Measurements from ENCODE around the gene EFCAB14.

The EFCAB14 gene

DNA sequence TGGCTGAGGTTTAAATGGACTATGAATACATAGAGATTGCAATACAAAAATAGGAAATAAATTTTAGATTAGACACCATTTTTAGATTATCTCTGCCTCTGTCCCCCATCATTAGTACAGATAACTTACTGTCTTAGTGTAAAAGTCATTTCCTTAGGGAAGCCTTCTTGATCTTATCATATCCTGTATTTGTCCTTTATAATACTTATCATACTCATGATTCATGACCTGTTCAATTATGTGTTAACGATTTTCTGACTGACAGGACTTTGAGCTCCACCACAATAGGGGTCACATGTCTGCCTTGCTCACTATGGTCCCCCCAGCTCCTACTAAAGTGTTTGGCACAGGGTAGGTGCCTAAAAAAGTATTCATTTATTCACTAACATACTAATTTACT, 32.7 kb downstream of the EFCAB14 start:
- Mint-ChIP-seq H3K36me3 (peaks cover 49 to 53% of the 10 kb centered on the region in 2 donors), H3K9me3 (no peaks in the 10 kb centered on the region), H3K27me3 (no peaks in the 10 kb centered on the region), H3K4me1 (peaks cover 10 to 16% of the 10 kb centered on the region in 2 donors), H3K4me3 (no peak overlapping the region), H3K27ac (no peak overlapping the region)
- DNase-seq (no peak), ATAC-seq (replicated peaks) (no peak)

DNA sequence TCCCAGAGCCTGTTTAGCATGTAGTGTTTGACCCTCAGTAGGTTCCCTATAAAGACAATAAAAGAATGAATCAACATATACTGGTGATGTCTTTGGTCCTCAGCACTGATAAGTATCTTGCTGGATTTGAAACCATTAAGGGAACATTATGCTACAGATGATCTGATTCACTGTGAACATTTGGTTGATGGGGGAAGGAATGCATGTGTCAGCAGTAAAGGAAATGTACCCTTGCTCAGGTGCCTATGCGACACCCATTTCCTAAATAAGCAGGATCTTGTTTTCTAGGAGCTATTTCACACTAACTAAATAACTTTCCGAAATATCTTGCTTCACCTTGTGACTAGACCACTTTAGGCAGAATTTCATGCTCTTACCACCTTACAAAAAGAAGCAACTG, 34.2 kb downstream of the EFCAB14 start:
- DNase-seq (no peak), ATAC-seq (replicated peaks) (no peak)
- Mint-ChIP-seq H3K36me3 (peaks cover 52 to 56% of the 10 kb centered on the region in 2 donors), H3K27ac (no peak overlapping the region), H3K4me3 (no peak overlapping the region), H3K9me3 (no peaks in the 10 kb centered on the region), H3K27me3 (no peaks in the 10 kb centered on the region), H3K4me1 (peaks cover 4% of the 10 kb centered on the region in 2 donors)

- H3K36me3 Mint-ChIP-seq = peaks cover 48 to 55% of the 10 kb centered on the region in 2 donors
- H3K4me3 Mint-ChIP-seq = no peak overlapping the region
- no peaks in the 10 kb centered on the region for H3K27me3 Mint-ChIP-seq
- no peak for DNase-seq
- no peaks in the 10 kb centered on the region for H3K9me3 Mint-ChIP-seq
- ATAC-seq (replicated peaks) = no peak
- peaks cover 1 to 6% of the 10 kb centered on the region in 2 donors for H3K4me1 Mint-ChIP-seq
- H3K27ac Mint-ChIP-seq = peak overlapping the region; percentile 52
Measured at GRCh38 chr1:46682064-46682463, 36.9 kb downstream of the EFCAB14 start.

- Mint-ChIP-seq H3K27me3 (no peaks in the 10 kb centered on the region), H3K27ac (no peak overlapping the region), H3K4me1 (peaks cover 3 to 12% of the 10 kb centered on the region in 2 donors), H3K9me3 (no peaks in the 10 kb centered on the region), H3K4me3 (no peak overlapping the region), H3K36me3 (peaks cover 44 to 53% of the 10 kb centered on the region in 2 donors)
- no peak for DNase-seq
- ATAC-seq (replicated peaks) = no peak
Measured at GRCh38 chr1:46681333-46682034, 37.4 kb downstream of the EFCAB14 start.

DNA sequence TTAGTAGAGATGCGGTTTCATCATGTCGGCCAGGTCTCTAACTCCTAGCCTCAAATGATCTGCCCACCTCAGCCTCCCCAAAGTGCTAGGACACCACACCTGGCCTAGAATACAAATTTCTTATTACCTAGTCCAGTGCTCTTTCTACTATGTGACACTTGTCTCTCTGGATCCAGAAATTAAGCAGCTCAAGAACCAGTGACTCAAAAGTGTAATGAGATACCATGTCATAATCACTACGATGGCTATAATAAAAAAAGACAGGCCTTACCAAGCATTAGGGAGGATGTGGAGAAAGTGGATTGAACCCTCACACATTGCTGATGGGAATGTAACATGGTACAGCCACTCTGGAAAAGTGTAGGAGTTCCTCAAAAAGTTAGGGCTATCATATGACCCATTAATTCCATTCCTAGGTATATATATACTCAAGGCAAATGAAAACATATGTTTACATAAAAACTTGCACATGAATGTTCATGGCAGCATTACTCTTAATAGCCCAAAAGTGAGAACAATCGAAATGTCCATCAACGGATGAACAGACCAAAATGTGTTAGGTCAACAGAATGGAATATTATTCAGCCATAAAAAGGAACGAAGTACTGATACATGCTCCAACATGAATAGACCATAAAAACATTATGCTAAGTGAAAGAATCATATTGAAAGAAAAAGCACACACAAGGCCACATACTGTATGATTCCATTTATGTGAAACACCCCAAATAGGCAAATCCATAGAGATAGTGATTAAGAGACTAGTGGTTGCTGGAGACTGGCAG, 38.9 kb downstream of the EFCAB14 start:
- no peak overlapping the region for H3K4me3 Mint-ChIP-seq
- no peaks in the 10 kb centered on the region for H3K9me3 Mint-ChIP-seq
- no peaks in the 10 kb centered on the region for H3K27me3 Mint-ChIP-seq
- peaks cover 7 to 19% of the 10 kb centered on the region in 2 donors for H3K4me1 Mint-ChIP-seq
- ATAC-seq (replicated peaks) (no peak), DNase-seq (no peak)
- H3K36me3 Mint-ChIP-seq = peaks cover 37 to 50% of the 10 kb centered on the region in 2 donors
- no peak overlapping the region for H3K27ac Mint-ChIP-seq

DNA sequence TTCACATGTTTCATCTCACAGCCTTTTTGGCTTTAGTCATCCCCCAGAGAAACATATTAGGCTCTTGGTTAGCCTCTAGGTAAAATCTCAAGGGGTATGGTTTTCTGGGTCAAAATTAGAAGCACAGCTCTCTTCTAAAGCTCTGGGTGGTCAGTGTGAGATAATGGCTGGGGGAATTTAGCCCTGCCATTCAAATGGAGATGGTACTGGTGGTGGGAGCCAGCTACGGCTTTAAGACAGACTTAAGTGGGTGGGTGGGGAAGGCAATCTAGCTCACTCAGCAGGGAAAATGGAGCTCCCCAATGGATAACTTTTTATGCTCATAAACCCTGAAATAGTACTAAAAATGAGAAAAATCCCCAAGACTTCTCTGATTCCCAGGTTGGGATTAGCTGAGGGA, 41.6 kb downstream of the EFCAB14 start:
- Mint-ChIP-seq H3K9me3 (no peaks in the 10 kb centered on the region), H3K4me3 (no peak overlapping the region), H3K27me3 (no peaks in the 10 kb centered on the region), H3K27ac (no peak overlapping the region), H3K36me3 (peaks cover 42 to 63% of the 10 kb centered on the region in 2 donors), H3K4me1 (peaks cover 7 to 19% of the 10 kb centered on the region in 2 donors)
- DNase-seq (no peak), ATAC-seq (replicated peaks) (no peak)

GRCh38 chr1:46676531-46676930, 42.4 kb downstream of the EFCAB14 start:
- peaks cover 7 to 19% of the 10 kb centered on the region in 2 donors for H3K4me1 Mint-ChIP-seq
- ATAC-seq (replicated peaks) = no peak
- no peaks in the 10 kb centered on the region for H3K27me3 Mint-ChIP-seq
- H3K36me3 Mint-ChIP-seq = peaks cover 37 to 55% of the 10 kb centered on the region in 2 donors
- H3K9me3 Mint-ChIP-seq = no peaks in the 10 kb centered on the region
- peak overlapping the region; percentile 42 for H3K27ac Mint-ChIP-seq
- H3K4me3 Mint-ChIP-seq = no peak overlapping the region
- DNase-seq = no peak

- DNase-seq (no peak), ATAC-seq (replicated peaks) (no peak)
- H3K36me3 Mint-ChIP-seq = peaks cover 34 to 51% of the 10 kb centered on the region in 2 donors
- H3K4me3 Mint-ChIP-seq = no peak overlapping the region
- peak overlapping the region; percentile 71 for H3K27ac Mint-ChIP-seq
- H3K4me1 Mint-ChIP-seq = peaks cover 7 to 19% of the 10 kb centered on the region in 2 donors
- H3K27me3 Mint-ChIP-seq = no peaks in the 10 kb centered on the region
- no peaks in the 10 kb centered on the region for H3K9me3 Mint-ChIP-seq
Measured at GRCh38 chr1:46675549-46676314, 43.2 kb downstream of the EFCAB14 start.

DNA sequence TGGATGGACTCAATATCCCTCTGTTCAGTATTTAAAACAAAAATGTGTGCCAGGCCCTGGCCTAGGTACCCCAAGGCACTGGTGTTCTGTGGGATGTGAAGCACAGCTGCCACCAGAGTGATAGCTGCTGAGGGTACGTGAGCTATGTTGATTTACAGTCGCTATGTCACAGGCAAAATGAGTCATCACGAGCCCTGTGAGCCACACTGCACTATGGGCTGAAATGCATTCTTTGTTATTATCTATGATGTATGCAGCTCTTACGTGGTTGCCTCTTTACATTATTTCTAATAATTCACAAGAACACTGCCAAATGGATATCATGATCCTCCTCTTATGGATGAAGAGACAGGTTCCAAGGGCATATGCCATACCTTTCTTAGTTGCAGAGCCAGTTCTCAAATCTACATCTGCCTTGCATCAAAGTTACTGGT, 45.1 kb downstream of the EFCAB14 start:
- ATAC-seq (replicated peaks) = no peak
- Mint-ChIP-seq H3K4me3 (no peak overlapping the region), H3K4me1 (peaks cover 7 to 19% of the 10 kb centered on the region in 2 donors), H3K27ac (no peak overlapping the region), H3K9me3 (no peaks in the 10 kb centered on the region), H3K27me3 (no peaks in the 10 kb centered on the region), H3K36me3 (peaks cover 23 to 36% of the 10 kb centered on the region in 2 donors)
- no peak for DNase-seq

GRCh38 chr1:46672696-46673095, 46.2 kb downstream of the EFCAB14 start:
- no peaks in the 10 kb centered on the region for H3K27me3 Mint-ChIP-seq
- H3K4me1 Mint-ChIP-seq = peaks cover 6 to 19% of the 10 kb centered on the region in 2 donors
- ATAC-seq (replicated peaks) (no peak), DNase-seq (no peak)
- H3K9me3 Mint-ChIP-seq = no peaks in the 10 kb centered on the region
- H3K4me3 Mint-ChIP-seq = no peak overlapping the region
- H3K36me3 Mint-ChIP-seq = peaks cover 19 to 30% of the 10 kb centered on the region in 2 donors
- H3K27ac Mint-ChIP-seq = no peak overlapping the region

DNA sequence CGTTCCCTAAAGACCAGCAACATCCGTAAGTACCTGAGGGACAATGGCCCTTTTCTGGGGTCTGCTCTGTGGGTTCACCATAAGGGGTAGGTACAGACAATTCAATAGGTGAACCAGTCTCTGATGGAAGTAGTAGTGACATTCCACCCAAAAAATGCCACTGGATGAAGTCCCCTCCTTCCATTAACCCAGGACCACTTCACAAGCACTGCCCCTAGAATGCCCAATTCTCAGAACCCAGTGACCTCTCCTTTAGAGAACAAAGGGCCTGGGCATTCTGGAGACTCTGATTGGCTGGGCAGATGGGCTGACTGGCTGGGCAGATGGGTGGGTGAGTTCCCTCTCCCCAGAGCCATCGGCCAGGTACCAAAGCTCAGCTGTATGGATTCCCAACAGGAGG, 47.4 kb downstream of the EFCAB14 start, which contains the start of gene TEX38:
TSS of gene TEX38 (plus strand) at position 301 of the 400 bp plus-strand sequence. CDS start at position 382, 81 bp downstream.
- Mint-ChIP-seq H3K27ac (no peak within 1 kb of the TSS), H3K36me3 (peaks cover 13 to 20% of the 10 kb centered on the region in 2 donors), H3K27me3 (no peaks in the 10 kb centered on the region), H3K9me3 (no peaks in the 10 kb centered on the region), H3K4me3 (no peak within 1 kb of the TSS), H3K4me1 (peaks cover 15 to 19% of the 10 kb centered on the region in 2 donors)
- ATAC-seq (replicated peaks) = no peak
- DNase-seq = no peak

GRCh38 chr1:46670134-46670533, 48.8 kb downstream of the EFCAB14 start:
- Mint-ChIP-seq H3K4me1 (peaks cover 15 to 17% of the 10 kb centered on the region in 2 donors), H3K4me3 (no peak overlapping the region), H3K27me3 (no peaks in the 10 kb centered on the region), H3K36me3 (peaks cover 16 to 17% of the 10 kb centered on the region in 2 donors), H3K27ac (no peak overlapping the region), H3K9me3 (no peaks in the 10 kb centered on the region)
- no peak for ATAC-seq (replicated peaks)
- DNase-seq = no peak

DNA sequence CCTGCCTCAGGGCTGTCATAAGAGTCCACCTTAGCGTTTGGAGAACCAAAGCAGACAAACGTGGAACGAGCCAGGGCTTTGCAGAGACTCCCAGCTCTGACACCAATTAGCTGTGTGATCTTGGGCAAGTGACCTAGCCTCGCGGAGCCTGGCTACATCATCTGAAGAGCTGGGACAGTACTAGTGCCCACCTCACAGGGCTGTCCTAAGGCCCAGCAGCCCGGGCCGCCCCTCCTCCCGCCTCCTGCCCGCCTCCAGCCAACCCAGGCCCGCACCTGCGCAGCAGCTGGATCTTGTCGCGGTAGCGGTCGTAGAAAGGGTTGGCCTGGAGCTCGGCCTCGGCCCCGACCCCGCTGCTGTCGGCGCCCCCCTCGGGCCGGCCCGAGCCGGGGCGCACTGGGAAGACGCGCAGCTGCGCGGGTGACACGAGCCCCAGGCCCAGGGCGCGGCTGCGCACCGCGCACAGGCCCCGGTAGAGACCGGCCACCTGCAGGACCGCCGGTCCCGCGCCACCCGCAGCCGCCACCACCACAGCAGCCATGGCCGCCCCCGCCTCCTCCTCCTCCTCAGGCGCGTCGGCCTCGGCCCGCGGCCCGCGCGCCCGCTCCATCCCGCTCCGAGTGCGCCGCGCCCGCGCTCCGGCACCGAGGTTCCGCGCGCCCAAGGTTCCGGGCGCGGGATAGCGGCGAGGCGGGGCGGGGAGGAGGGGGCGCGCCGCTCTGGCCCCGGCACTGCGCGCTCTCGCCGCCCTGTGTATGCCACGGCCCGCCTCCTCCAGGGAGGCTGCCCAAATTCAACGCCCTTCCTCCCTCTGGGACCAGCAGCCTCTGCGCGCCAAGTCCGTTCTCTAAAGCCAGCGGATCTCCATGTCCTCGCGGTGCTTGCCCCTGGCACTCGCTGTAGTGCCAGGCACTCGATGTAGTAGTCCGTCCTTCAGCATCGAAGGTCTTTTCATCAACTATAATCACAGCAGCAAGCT, 50.8 kb downstream of the EFCAB14 start, which contains the start of gene ATPAF1:
TSS of gene ATPAF1 (minus strand) at position 583 of the 979 bp plus-strand sequence. CDS start at position 541, 42 bp downstream.
- Mint-ChIP-seq H3K9me3 (no peaks in the 10 kb centered on the region), H3K4me1 (peaks cover 17 to 18% of the 10 kb centered on the region in 2 donors), H3K27ac (peak within 1 kb of the TSS; percentile 49)

More for the DNA sequence above, 50.8 kb downstream of the EFCAB14 start, which contains the start of gene ATPAF1:
- Mint-ChIP-seq H3K4me3 (peak within 1 kb of the TSS in 1 of 2 donors; percentile 82), H3K36me3 (peaks cover 14 to 19% of the 10 kb centered on the region in 2 donors), H3K27me3 (no peaks in the 10 kb centered on the region)
- DNase-seq (peak; percentile 66), ATAC-seq (replicated peaks) (peak; percentile 89 to 93)
